Spleen (tissue), 7 donors: ENCODE data around the gene GYPC.

Source experiments
- POLR2A ChIP-seq, 3 donors: fragments of 450-650 bp; IDR thresholded peaks; one replicate each; pipeline ENCODE4 v1.5.1; 2017; ENCODE audit warnings: antibody characterized with exemption in 3 of 3, mild to moderate bottlenecking in 1 of 3
- POLR2AphosphoS5 ChIP-seq, 3 donors: sonication (generic); formaldehyde crosslinking; IDR thresholded peaks; one replicate each; pipeline ENCODE4 v1.5.1; 2017; ENCODE audit warnings: antibody characterized with exemption in 3 of 3
- TF ChIP-seq, protein P1 (sequence below), 11 experiments: fragments of 200-600 bp in 7 of 11; fragments of 450-650 bp in 4 of 11; sonication (generic) in 4 of 11; IDR thresholded peaks in 8 of 11; conservative IDR thresholded peaks in 3 of 11; 1 replicate in 7 of 11; 2 replicates in 4 of 11; pipeline versions ENCODE4 v1.4.0 to v1.8.0; 2016 to 2021; ENCODE audit warnings: antibody characterized with exemption in 11 of 11, inconsistent platforms in 4 of 11, mild to moderate bottlenecking in 1 of 11
- donor health status: DM: no; HTN: no; CAD: no; lungs with moderate emphysema.
- donor health status: DM: no; HTN: no; CAD: no.
- donor health status: DM: no; HTN: no; CAD: no.

DNA sequence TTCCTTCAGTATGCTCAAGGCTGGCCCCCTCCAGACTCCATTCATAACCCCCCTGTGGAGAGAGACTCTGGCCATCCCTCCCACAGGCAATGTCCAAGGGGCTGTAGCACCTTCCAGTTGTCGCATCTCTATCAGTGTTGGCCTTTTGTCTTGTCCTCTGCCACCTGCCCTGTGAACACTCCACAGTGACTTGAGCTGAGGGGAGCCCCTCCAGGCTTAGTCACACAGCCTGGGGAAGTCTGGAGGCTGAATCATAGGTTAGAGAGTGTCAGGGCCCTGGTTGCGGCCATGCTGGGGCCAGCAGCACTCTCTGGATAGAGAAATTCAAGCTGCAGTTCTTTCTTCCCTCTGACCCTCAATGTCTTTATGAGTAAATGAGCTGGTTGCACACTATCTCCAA, 64.7 kb downstream of the GYPC start:
- TF ChIP-seq POLR2AphosphoS5 (IDR thresholded peaks at IDR 0.05) (no peak), POLR2A (IDR thresholded peaks at IDR 0.05) (no peak)
- TF ChIP-seq, protein P1, sequence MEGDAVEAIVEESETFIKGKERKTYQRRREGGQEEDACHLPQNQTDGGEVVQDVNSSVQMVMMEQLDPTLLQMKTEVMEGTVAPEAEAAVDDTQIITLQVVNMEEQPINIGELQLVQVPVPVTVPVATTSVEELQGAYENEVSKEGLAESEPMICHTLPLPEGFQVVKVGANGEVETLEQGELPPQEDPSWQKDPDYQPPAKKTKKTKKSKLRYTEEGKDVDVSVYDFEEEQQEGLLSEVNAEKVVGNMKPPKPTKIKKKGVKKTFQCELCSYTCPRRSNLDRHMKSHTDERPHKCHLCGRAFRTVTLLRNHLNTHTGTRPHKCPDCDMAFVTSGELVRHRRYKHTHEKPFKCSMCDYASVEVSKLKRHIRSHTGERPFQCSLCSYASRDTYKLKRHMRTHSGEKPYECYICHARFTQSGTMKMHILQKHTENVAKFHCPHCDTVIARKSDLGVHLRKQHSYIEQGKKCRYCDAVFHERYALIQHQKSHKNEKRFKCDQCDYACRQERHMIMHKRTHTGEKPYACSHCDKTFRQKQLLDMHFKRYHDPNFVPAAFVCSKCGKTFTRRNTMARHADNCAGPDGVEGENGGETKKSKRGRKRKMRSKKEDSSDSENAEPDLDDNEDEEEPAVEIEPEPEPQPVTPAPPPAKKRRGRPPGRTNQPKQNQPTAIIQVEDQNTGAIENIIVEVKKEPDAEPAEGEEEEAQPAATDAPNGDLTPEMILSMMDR (IDR thresholded peaks at IDR 0.05 in 8 of 11, conservative IDR thresholded peaks at IDR 0.05 in 3 of 11), result no peak
